Activated T-cell treated with anti-CD3 and anti-CD28 coated beads, Interleukin-2, amount 50 U/mL, for 1 hour (primary cell): ENCODE data around the gene GPR161.

ENCODE experiments used
- DNase-seq: peaks from one replicate; pipeline ENCODE4 v3.0.0-alpha.2; 2020

Gene GPR161

GRCh38 chr1:168146160-168146539 lies 9.4 kb upstream of the GPR161 start:
- no peak for DNase-seq

GRCh38 chr1:168145184-168146159 lies 8.7 kb upstream of the GPR161 start:
- DNase-seq = peak; percentile 87

GRCh38 chr1:168141871-168142385 lies 5.2 kb upstream of the GPR161 start:
- no peak for DNase-seq

GRCh38 chr1:168139070-168139469 lies 2.3 kb upstream of the GPR161 start:
- DNase-seq = no peak

GRCh38 chr1:168138134-168138533 lies 1.4 kb upstream of the GPR161 start:
- no peak for DNase-seq

GRCh38 chr1:168137515-168137821 lies 738 bp upstream of the GPR161 start:
- no peak for DNase-seq

GRCh38 chr1:168135921-168136708 lies 615 bp downstream of the GPR161 start:
- peak; percentile 40 for DNase-seq

- no peak for DNase-seq
Measured at GRCh38 chr1:168135116-168135920, 1.4 kb downstream of the GPR161 start.

- DNase-seq = no peak
Measured at GRCh38 chr1:168134642-168135041, 2.1 kb downstream of the GPR161 start.

- DNase-seq = no peak
Measured at GRCh38 chr1:168134132-168134531, 2.6 kb downstream of the GPR161 start.

GRCh38 chr1:168129933-168130332 lies 6.8 kb downstream of the GPR161 start:
- DNase-seq = no peak

- DNase-seq = no peak
Measured at GRCh38 chr1:168127503-168127902, 9.2 kb downstream of the GPR161 start.

GRCh38 chr1:168125051-168125450 lies 11.7 kb downstream of the GPR161 start:
- DNase-seq = no peak

GRCh38 chr1:168121401-168122011 lies 15.2 kb downstream of the GPR161 start:
- DNase-seq = no peak

GRCh38 chr1:168119750-168120149 lies 17.0 kb downstream of the GPR161 start:
- DNase-seq = no peak

- no peak for DNase-seq
Measured at GRCh38 chr1:168116327-168116799, 20.4 kb downstream of the GPR161 start.

- DNase-seq = no peak
Measured at GRCh38 chr1:168114845-168115244, 21.9 kb downstream of the GPR161 start.

- DNase-seq = no peak
Measured at GRCh38 chr1:168112673-168113305, 23.9 kb downstream of the GPR161 start.

GRCh38 chr1:168110896-168111545 lies 25.7 kb downstream of the GPR161 start:
- no peak for DNase-seq

GRCh38 chr1:168106274-168106673 lies 30.5 kb downstream of the GPR161 start:
- no peak for DNase-seq

GRCh38 chr1:168105846-168106245 lies 30.9 kb downstream of the GPR161 start:
- DNase-seq = no peak
